Transverse colon (tissue), 4 donors: ENCODE data around the gene FARP1. TPM values are rescaled to one million over a fixed set of nuclear protein-coding genes. Genes with fewer than 3 reads are reported as not detected.

Experiments used
- DNase-seq: peaks from one replicate; pipeline ENCODE4 v3.0.0-alpha.2; 2019
- H3K27ac ChIP-seq, 4 donors: fragments of 200-600 bp; sonication (generic); 2 replicates each; pipeline ENCODE4 v1.5.1; 2016 to 2018; ENCODE audit warnings: inconsistent platforms in 4 of 4
- H3K27me3 ChIP-seq: fragments of 200-600 bp; sonication (generic); 2 replicates; pipeline ENCODE4 v1.5.1; 2017; ENCODE audit warnings: inconsistent platforms
- H3K36me3 ChIP-seq, 4 donors: fragments of 200-600 bp; sonication (generic); 2 replicates each; pipeline ENCODE4 v1.5.1; 2017 to 2019; ENCODE audit warnings: inconsistent platforms in 4 of 4
- H3K4me1 ChIP-seq, 4 donors: fragments of 200-600 bp; sonication (generic); 2 replicates each; pipeline ENCODE4 v1.5.1; 2017 to 2020; ENCODE audit warnings: inconsistent platforms in 4 of 4
- H3K4me3 ChIP-seq, 4 donors: fragments of 200-600 bp; sonication (generic); 1 replicate in 1 of 4; 2 replicates in 3 of 4; pipeline versions ENCODE4 v1.5.1 to v1.6.1; 2017 to 2019; ENCODE audit warnings: inconsistent platforms in 4 of 4
- H3K9me3 ChIP-seq, 2 donors: fragments of 200-600 bp; sonication (generic); 2 replicates each; pipeline ENCODE4 v1.5.1; 2017 to 2019; ENCODE audit warnings: inconsistent platforms in 2 of 2
- CTCF ChIP-seq, 5 experiments: fragments of 200-600 bp in 3 of 5; fragments of 450-650 bp in 2 of 5; sonication (generic) in 3 of 5; IDR thresholded peaks; 1 replicate in 2 of 5; 2 replicates in 3 of 5; pipeline ENCODE4 v1.5.1; 2016 to 2017; ENCODE audit warnings: antibody characterized with exemption in 5 of 5, inconsistent platforms in 3 of 5, mild to moderate bottlenecking in 2 of 5, moderate library complexity in 1 of 5
- EP300 ChIP-seq: sonication (generic); formaldehyde crosslinking; IDR thresholded peaks from one replicate; pipeline ENCODE4 v1.6.1; 2017; ENCODE audit warnings: antibody characterized with exemption, low read depth
- POLR2A ChIP-seq: fragments of 450-650 bp; IDR thresholded peaks from one replicate; pipeline ENCODE4 v1.6.1; 2016; ENCODE audit warnings: antibody characterized with exemption, mild to moderate bottlenecking, moderate library complexity
- POLR2AphosphoS5 ChIP-seq, 3 donors: sonication (generic); formaldehyde crosslinking; IDR thresholded peaks; one replicate each; pipeline ENCODE4 v1.6.1; 2016; ENCODE audit warnings: antibody characterized with exemption in 3 of 3
- WGBS, 2 donors: methylation state at CpG; one replicate each; pipeline ENCODE4 v1.1.5; 2018; ENCODE audit warnings: low coverage in 1 of 2; 5-methylcytosine and 5-hydroxymethylcytosine counted together
- in situ Hi-C, 4 donors: fragments of 200-750 bp; cut with MboI; loops; one replicate each; pipeline versions ENCODE4 v1.15.0 to v1.15.1; 2017; ENCODE audit warnings: low sequenced_read_pairs in 3 of 4, low pct_ligation_motif_present in 1 of 4, low pct_unique_long_range_greater_than_20kb in 1 of 4
- intact Hi-C: fragments of 100-400 bp; cut with DNase I; formaldehyde crosslinking; loops from one replicate; pipeline ENCODE4 v1.15.1; 2023; ENCODE audit warnings: low total_unique reads
- total RNA-seq, 4 donors: library from RNA; depleted of rRNA; stranded (reverse); fragments of >200 nt; gene quantifications; one replicate each; pipeline ENCODE4 v1.1.0, GENCODE V29; 2016

The FARP1 gene
- total RNA-seq, 4 donors from 2014 or later: 32.8 to 41.8 (median 38.3) TPM

DNA sequence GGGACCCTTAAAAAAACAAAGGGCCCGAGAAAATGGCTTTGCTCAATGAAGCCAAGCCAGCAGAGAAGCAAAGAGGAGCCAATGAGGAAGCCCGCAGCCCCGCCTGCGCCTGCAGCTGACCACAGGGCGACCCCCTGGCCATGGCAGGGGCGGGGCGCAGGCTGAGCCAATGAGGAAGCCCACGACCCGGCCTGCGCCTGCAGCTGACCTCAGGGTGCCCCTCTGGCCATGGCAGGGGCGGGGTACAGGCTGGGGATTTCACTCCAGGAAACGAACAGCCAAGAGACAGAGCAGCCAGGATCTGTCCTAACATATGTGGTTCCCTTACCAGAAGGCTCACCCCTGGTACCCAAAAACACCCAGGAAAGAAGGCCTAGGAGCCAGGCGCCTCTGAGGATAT is 332.6 kb downstream of the FARP1 start:
- no peak for DNase-seq
- H3K27ac ChIP-seq: peak overlapping the region in 3 of 4 donors; percentile 7 to 30 (median 21)
- no peak for TF ChIP-seq POLR2AphosphoS5 (IDR thresholded peaks at IDR 0.05)
- TF ChIP-seq CTCF (IDR thresholded peaks at IDR 0.05): no peak
- no peak for TF ChIP-seq EP300
- no peak for TF ChIP-seq POLR2A
- intact Hi-C loops (no loop called here), in situ Hi-C loops (loop anchor here in 1 of 4 donors (10.0 kb wide), 1 partner anchor 109 kb away; no protein-coding TSS in a partner anchor)
- 73 to 86% methylated on average over 2 to 13 of the region's 13 CpGs for WGBS, 2 donors
- H3K27me3 ChIP-seq: no peaks in the 10 kb centered on the region
- no peak overlapping the region for H3K4me3 ChIP-seq
- H3K4me1 ChIP-seq: peaks cover 21 to 36% (median 28%) of the 10 kb centered on the region in 4 donors
- H3K36me3 ChIP-seq: peaks cover 0 to 15% (median 3%) of the 10 kb centered on the region in 4 donors
- H3K9me3 ChIP-seq: no peaks in the 10 kb centered on the region

- in situ Hi-C loops (loop anchor here in 1 of 4 donors (10.0 kb wide), 1 partner anchor 109 kb away; no protein-coding TSS in a partner anchor), intact Hi-C loops (no loop called here)
- H3K27ac ChIP-seq: peak overlapping the region; percentile 7 to 53 (median 32)
- H3K4me3 ChIP-seq: no peak overlapping the region
- no peaks in the 10 kb centered on the region for H3K9me3 ChIP-seq
- no peak for TF ChIP-seq EP300
- peaks cover 0 to 15% (median 3%) of the 10 kb centered on the region in 4 donors for H3K36me3 ChIP-seq
- H3K27me3 ChIP-seq: no peaks in the 10 kb centered on the region
- DNase-seq: no peak
- 28 to 47% methylated on average over 2 to 5 of the region's 5 CpGs for WGBS, 2 donors
- peaks cover 22 to 42% (median 31%) of the 10 kb centered on the region in 4 donors for H3K4me1 ChIP-seq
These were observed 333.2 kb downstream of the FARP1 start for GRCh38 chr13:98476106-98476505.

DNA sequence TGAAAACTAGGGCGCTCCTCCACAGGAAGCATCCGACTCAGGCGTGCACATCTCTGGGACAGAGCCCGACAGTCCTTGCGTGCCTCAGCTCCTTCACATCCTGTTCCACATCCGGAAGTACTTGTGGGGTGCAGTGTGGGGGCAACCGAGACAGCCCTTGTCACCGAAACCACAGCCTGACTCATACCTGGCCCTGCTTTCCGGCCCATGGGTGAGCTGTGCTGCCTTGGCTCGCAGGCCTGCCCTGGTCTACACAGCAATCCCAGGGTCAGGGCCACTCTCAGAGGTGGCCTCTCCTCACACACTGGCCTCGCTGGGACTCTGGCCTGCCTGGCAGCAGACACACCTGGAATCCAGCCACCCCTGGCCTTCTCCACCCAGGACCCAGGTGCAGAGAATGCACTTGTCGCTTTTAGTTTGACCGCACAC is 333.7 kb downstream of the FARP1 start:
- H3K36me3 ChIP-seq: peaks cover 0 to 13% (median 3%) of the 10 kb centered on the region in 4 donors
- peak overlapping the region; percentile 10 to 53 (median 32) for H3K27ac ChIP-seq
- peaks cover 22 to 47% (median 35%) of the 10 kb centered on the region in 4 donors for H3K4me1 ChIP-seq
- TF ChIP-seq POLR2A (no peak), CTCF (IDR thresholded peaks at IDR 0.05) (no peak), EP300 (no peak), POLR2AphosphoS5 (IDR thresholded peaks at IDR 0.05) (peak in 2 of 3 donors; percentile 42 to 50)
- intact Hi-C loops (no loop called here), in situ Hi-C loops (loop anchor here in 1 of 4 donors (10.0 kb wide), 1 partner anchor 108 kb away; no protein-coding TSS in a partner anchor)
- 72% methylated on average over 13 of the region's 13 CpGs; no CpG with 5 or more reads in 1 of the 2 donors for WGBS, 2 donors
- H3K27me3 ChIP-seq: no peaks in the 10 kb centered on the region
- peak; percentile 74 for DNase-seq
- H3K9me3 ChIP-seq: no peaks in the 10 kb centered on the region
- H3K4me3 ChIP-seq: no peak overlapping the region

GRCh38 chr13:98478189-98479129 is 335.6 kb downstream of the FARP1 start:
- intact Hi-C loops (no loop called here), in situ Hi-C loops (loop anchor here in 1 of 4 donors (10.0 kb wide), 1 partner anchor 106 kb away; no protein-coding TSS in a partner anchor)
- 76 to 78% methylated on average over 7 to 16 of the region's 16 CpGs for WGBS, 2 donors
- H3K27ac ChIP-seq: peak overlapping the region; percentile 4 to 88 (median 38)
- H3K9me3 ChIP-seq: no peaks in the 10 kb centered on the region
- TF ChIP-seq CTCF (IDR thresholded peaks at IDR 0.05) (peak in 1 of 5 experiments; percentile 31), POLR2AphosphoS5 (IDR thresholded peaks at IDR 0.05) (no peak)
- H3K4me3 ChIP-seq: no peak overlapping the region
- no peaks in the 10 kb centered on the region for H3K27me3 ChIP-seq
- H3K36me3 ChIP-seq: no peaks in the 10 kb centered on the region
- peaks cover 34 to 64% (median 52%) of the 10 kb centered on the region in 4 donors for H3K4me1 ChIP-seq
- DNase-seq: no peak
